AG04449 (cell line): ENCODE results near the gene SP2.

ENCODE experiments used
- CTCF ChIA-PET: fragments of 350-600 bp; formaldehyde crosslinking; extraction: SDS; loops from one replicate; lab custom pipeline; 2021; ENCODE audit warnings: antibody characterized with exemption; lab: Yijun Ruan, JAX
- POLR2A ChIA-PET: fragments of 400-600, 350-600 bp; formaldehyde crosslinking; extraction: SDS; loops from one replicate; lab custom pipeline; 2020; ENCODE audit warnings: antibody characterized with exemption, inconsistent platforms; lab: Yijun Ruan, JAX
- DNase-seq: peaks from one replicate; pipeline ENCODE4 v3.0.0-alpha.2; 2010; ENCODE audit warnings: low read depth, low spot score
- H3K4me3 ChIP-seq: 2 replicates; pipeline ENCODE4 v1.5.1; 2011; ENCODE audit warnings: low read depth, mild to moderate bottlenecking, control low read depth, low read length
- CTCF ChIP-seq: IDR thresholded peaks from one replicate; pipeline ENCODE4 v1.5.1; 2011; ENCODE audit warnings: mild to moderate bottlenecking, moderate library complexity, low read length, control low read depth, inconsistent platforms; ENCODE audit not compliant: insufficient read depth; ENCODE audit errors: missing control alignments

SP2 gene

GRCh38 chr17:47955497-47956461 is 59.7 kb downstream of the SP2 start:
- no peak overlapping the region for H3K4me3 ChIP-seq
- POLR2A ChIA-PET, result interaction anchor here (0.6 kb wide), 1 partner anchor 115 kb away, joined by 3 read pairs; the partner anchor contains the start of gene SCRN2
- no peak for TF ChIP-seq CTCF
- CTCF ChIA-PET, result interaction anchor here (1.3 to 24.2 kb wide), 6 partner anchors 7 to 115 kb away, joined by 3 to 775 read pairs (median 226); partner anchors contain the start of genes CDK5RAP3, PNPO, PRR15L and SCRN2
- no peak for DNase-seq

GRCh38 chr17:47956791-47957590 is 61.0 kb downstream of the SP2 start:
- POLR2A ChIA-PET, result no interaction called here
- CTCF ChIA-PET, result interaction anchor here (1.9 to 24.2 kb wide), 4 partner anchors 8 to 59 kb away, joined by 8 to 775 read pairs (median 610); partner anchors contain the start of genes CDK5RAP3, PNPO and PRR15L
- no peak for TF ChIP-seq CTCF
- no peak for DNase-seq
- H3K4me3 ChIP-seq, result no peak overlapping the region

GRCh38 chr17:47957591-47958490 is 61.8 kb downstream of the SP2 start, which contains the start of gene PRR15L:
PRR15L (minus strand) TSS chr17:47957883; CDS start chr17:47953234, 4,649 bp downstream.
- POLR2A ChIA-PET, result no interaction called here
- H3K4me3 ChIP-seq, result no peak within 1 kb of the TSS
- CTCF ChIA-PET, result interaction anchor here (1.9 to 24.2 kb wide), 4 partner anchors 7 to 58 kb away, joined by 8 to 775 read pairs (median 610); partner anchors contain the start of genes CDK5RAP3, PNPO and PRR15L
- DNase-seq, result no peak
- TF ChIP-seq CTCF, result no peak

GRCh38 chr17:47959825-47960655 is 64.0 kb downstream of the SP2 start:
- ChIA-PET CTCF (interaction anchor here (0.8 to 24.2 kb wide), 4 partner anchors 10 to 59 kb away, joined by 4 to 775 read pairs (median 28); partner anchors contain the start of genes CDK5RAP3, PNPO and PRR15L), POLR2A (no interaction called here)
- no peak for TF ChIP-seq CTCF
- no peak for DNase-seq
- no peak overlapping the region for H3K4me3 ChIP-seq

- DNase-seq, result no peak
- ChIA-PET POLR2A (no interaction called here), CTCF (interaction anchor here (0.8 to 24.2 kb wide), 5 partner anchors 9 to 57 kb away, joined by 3 to 775 read pairs (median 7); partner anchors contain the start of genes CDK5RAP3, PNPO and PRR15L)
- TF ChIP-seq CTCF, result no peak
- no peak overlapping the region for H3K4me3 ChIP-seq
These were observed 65.4 kb downstream of the SP2 start for GRCh38 chr17:47961406-47961805.
